Mesenchymal stem cell (in vitro differentiated cells and primary cell): ENCODE results near the gene CACNA1E.

Experiments used
- DNase-seq: peaks from one replicate; pipeline ENCODE4 v3.0.0-alpha.2; 2013
- H2AFZ ChIP-seq: one replicate; pipeline ENCODE4 v1.6.1; 2013; ENCODE audit warnings: low read depth, mild to moderate bottlenecking, control low read depth, inconsistent platforms, low read length, moderate library complexity
- H2AK5ac ChIP-seq: 2 replicates; pipeline ENCODE4 v1.6.1; 2013; ENCODE audit warnings: low read length, moderate library complexity, mild to moderate bottlenecking, inconsistent platforms; ENCODE audit not compliant: severe bottlenecking
- H2BK120ac ChIP-seq: one replicate; pipeline ENCODE4 v1.6.1; 2013; ENCODE audit warnings: low read depth, mild to moderate bottlenecking, inconsistent platforms, low read length, moderate library complexity
- H2BK12ac ChIP-seq, 2 experiments: one replicate each; pipeline ENCODE4 v1.6.1; 2013; ENCODE audit warnings: inconsistent platforms in 2 of 2, low read length in 2 of 2, mild to moderate bottlenecking in 2 of 2, moderate library complexity in 2 of 2, control low read depth in 1 of 2
- H2BK15ac ChIP-seq: one replicate; pipeline ENCODE4 v1.6.1; 2013; ENCODE audit warnings: mild to moderate bottlenecking, low read depth, inconsistent platforms; ENCODE audit not compliant: poor library complexity, severe bottlenecking
- H2BK5ac ChIP-seq: 2 replicates; pipeline ENCODE4 v1.6.1; 2013; ENCODE audit warnings: low read depth, mild to moderate bottlenecking, low read length, control low read depth, inconsistent platforms; ENCODE audit not compliant: poor library complexity, severe bottlenecking
- H3K14ac ChIP-seq, 2 experiments: one replicate each; pipeline ENCODE4 v1.6.1; 2013; ENCODE audit warnings: inconsistent platforms in 2 of 2, low read length in 2 of 2, control low read depth in 1 of 2, mild to moderate bottlenecking in 1 of 2, moderate library complexity in 1 of 2
- H3K18ac ChIP-seq, 2 experiments: one replicate each; pipeline ENCODE4 v1.6.1; 2013; ENCODE audit warnings: inconsistent platforms in 2 of 2, low read length in 2 of 2, control low read depth in 1 of 2, low read depth in 1 of 2, mild to moderate bottlenecking in 1 of 2
- H3K23ac ChIP-seq, 2 experiments: one replicate each; pipeline ENCODE4 v1.6.1; 2013; ENCODE audit warnings: inconsistent platforms in 2 of 2, low read length in 2 of 2, mild to moderate bottlenecking in 2 of 2, moderate library complexity in 2 of 2, control low read depth in 1 of 2
- H3K27ac ChIP-seq: 2 replicates; pipeline ENCODE4 v1.5.1; 2013; ENCODE audit warnings: mild to moderate bottlenecking, moderate library complexity, low read length, control low read depth, inconsistent platforms; ENCODE audit not compliant: poor library complexity, severe bottlenecking
- H3K27me3 ChIP-seq, 2 experiments: 2 replicates each; pipeline versions ENCODE4 v1.6.1 to v1.7.0; 2013; ENCODE audit warnings: low read length in 2 of 2, mild to moderate bottlenecking in 2 of 2, moderate library complexity in 2 of 2, control low read depth in 1 of 2, inconsistent platforms in 1 of 2; ENCODE audit not compliant: control insufficient read depth in 1 of 2, insufficient read depth in 1 of 2
- H3K36me3 ChIP-seq, 2 experiments: 2 replicates each; pipeline versions ENCODE4 v1.6.1 to v1.7.0; 2013; ENCODE audit warnings: low read length in 2 of 2, control low read depth in 1 of 2, inconsistent platforms in 1 of 2, low read depth in 1 of 2, mild to moderate bottlenecking in 1 of 2; ENCODE audit not compliant: insufficient read depth in 2 of 2, control insufficient read depth in 1 of 2
- H3K4ac ChIP-seq, 2 experiments: one replicate each; pipeline ENCODE4 v1.6.1; 2013; ENCODE audit warnings: inconsistent platforms in 2 of 2, low read length in 2 of 2, mild to moderate bottlenecking in 2 of 2, moderate library complexity in 2 of 2, control low read depth in 1 of 2, low read depth in 1 of 2
- H3K4me1 ChIP-seq: 2 replicates; pipeline ENCODE4 v1.6.1; 2013; ENCODE audit warnings: low read depth, low read length, control low read depth; ENCODE audit not compliant: control insufficient read depth, insufficient read depth
- H3K4me2 ChIP-seq: 2 replicates; pipeline ENCODE4 v1.6.1; 2013; ENCODE audit warnings: low read length, mild to moderate bottlenecking, inconsistent platforms; ENCODE audit not compliant: poor library complexity, severe bottlenecking
- H3K4me3 ChIP-seq, 2 experiments: 2 replicates each; pipeline versions ENCODE4 v1.5.1 to v1.7.0; 2013; ENCODE audit warnings: low read length in 2 of 2, mild to moderate bottlenecking in 2 of 2, control low read depth in 1 of 2, low read depth in 1 of 2; ENCODE audit not compliant: insufficient read depth in 1 of 2
- H3K79me1 ChIP-seq: replicated peaks from 2 replicates; pipeline ENCODE4 v1.6.1; 2013; ENCODE audit warnings: mild to moderate bottlenecking, control low read depth, low read length, inconsistent platforms; ENCODE audit not compliant: poor library complexity, severe bottlenecking
- H3K9ac ChIP-seq: 2 replicates; pipeline ENCODE4 v1.7.0; 2013; ENCODE audit warnings: mild to moderate bottlenecking, low read length, moderate library complexity
- H3K9me3 ChIP-seq: 2 replicates; pipeline ENCODE4 v1.7.0; 2013; ENCODE audit warnings: mild to moderate bottlenecking, low read length; ENCODE audit not compliant: control insufficient read depth
- H4K8ac ChIP-seq: one replicate; pipeline ENCODE4 v1.6.1; 2013; ENCODE audit warnings: inconsistent platforms, mild to moderate bottlenecking, low read length, moderate library complexity
- H4K91ac ChIP-seq: one replicate; pipeline ENCODE4 v1.6.1; 2013; ENCODE audit warnings: mild to moderate bottlenecking, low read length, inconsistent platforms
- WGBS: methylation state at CpG from one replicate; pipeline ENCODE4 v1.1.7; 2013; ENCODE audit warnings: mixed read lengths; 5-methylcytosine and 5-hydroxymethylcytosine counted together

Gene CACNA1E

DNA sequence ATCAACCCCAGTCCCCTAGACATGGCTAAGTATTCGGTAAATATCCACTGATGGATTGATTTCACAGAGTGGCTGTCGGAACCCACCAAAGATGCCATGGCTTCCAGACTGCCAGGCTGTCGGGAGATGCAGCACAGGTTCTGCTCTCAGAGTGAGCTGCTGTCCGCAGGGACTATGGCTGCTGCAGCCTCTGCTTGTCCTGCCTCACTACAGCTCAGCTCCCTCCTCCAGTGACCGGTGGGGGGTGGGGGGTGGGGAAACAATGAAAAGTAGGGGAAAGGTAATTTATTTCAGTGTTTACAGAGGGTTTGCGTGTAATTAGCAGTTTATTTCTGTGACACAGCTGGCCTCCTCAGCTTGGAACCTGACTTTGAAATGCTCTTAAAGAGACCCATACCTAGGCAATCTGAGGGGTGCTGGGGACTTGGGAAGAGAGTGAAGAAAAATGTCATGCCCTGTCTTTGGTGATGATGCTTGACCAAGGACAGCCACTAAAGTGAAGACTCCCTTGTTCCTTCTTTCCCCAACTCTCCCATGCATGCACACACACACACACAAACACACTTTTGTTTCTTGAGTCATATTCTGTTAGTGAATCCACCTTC, 109.0 kb downstream of the CACNA1E start:
- no peak overlapping the region for H2AK5ac ChIP-seq
- H3K4me3 ChIP-seq = no peak overlapping the region
- no peak overlapping the region for H2BK15ac ChIP-seq
- no peak overlapping the region for H3K18ac ChIP-seq
- H3K36me3 ChIP-seq = no peaks in the 10 kb centered on the region
- 55% methylated on average over 4 of the region's 6 CpGs for WGBS
- no peak overlapping the region for H3K4me2 ChIP-seq
- no peaks in the 10 kb centered on the region for H3K79me1 ChIP-seq
- H2BK12ac ChIP-seq = no peak overlapping the region
- H3K27ac ChIP-seq = no peak overlapping the region
- peaks cover 0 to 7% of the 10 kb centered on the region in 2 experiments for H3K27me3 ChIP-seq
- no peak overlapping the region for H3K23ac ChIP-seq
- no peaks in the 10 kb centered on the region for H3K4me1 ChIP-seq
- no peak overlapping the region for H2BK5ac ChIP-seq
- no peak overlapping the region for H3K4ac ChIP-seq
- no peak overlapping the region for H2AFZ ChIP-seq
- no peak overlapping the region for H2BK120ac ChIP-seq
- no peak overlapping the region for H4K91ac ChIP-seq
- no peak for DNase-seq
- no peak overlapping the region for H3K14ac ChIP-seq
- H3K9ac ChIP-seq = no peak overlapping the region
- H4K8ac ChIP-seq = no peak overlapping the region
- H3K9me3 ChIP-seq = no peaks in the 10 kb centered on the region

DNA sequence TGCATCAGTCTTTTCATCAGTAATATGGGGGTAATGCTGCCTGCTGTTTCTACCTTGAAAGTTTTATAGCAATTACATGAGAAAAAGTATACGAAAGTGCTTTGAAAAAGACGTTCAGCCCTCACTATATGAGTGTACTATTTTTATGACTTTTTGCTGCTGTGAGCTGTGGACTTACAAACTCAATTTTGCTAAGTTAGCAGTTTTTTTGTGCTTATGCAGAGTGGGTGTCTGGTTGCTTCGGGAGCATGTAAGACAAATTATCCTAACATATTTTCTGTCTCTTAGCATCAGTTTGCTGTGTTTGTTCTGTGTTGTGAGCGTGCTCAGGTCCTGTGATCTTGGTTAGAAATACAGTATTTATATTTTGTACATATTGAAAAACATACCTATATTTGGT, 109.7 kb downstream of the CACNA1E start:
- H3K14ac ChIP-seq = no peak overlapping the region
- H2BK12ac ChIP-seq = no peak overlapping the region
- no peak overlapping the region for H3K4me3 ChIP-seq
- H4K8ac ChIP-seq = no peak overlapping the region
- 43% methylated on average over 2 of the region's 4 CpGs for WGBS
- no peak overlapping the region for H3K4ac ChIP-seq
- H3K36me3 ChIP-seq = no peaks in the 10 kb centered on the region
- H2BK15ac ChIP-seq = no peak overlapping the region
- no peak overlapping the region for H3K23ac ChIP-seq
- H2AFZ ChIP-seq = no peak overlapping the region
- H2AK5ac ChIP-seq = no peak overlapping the region
- no peak overlapping the region for H2BK120ac ChIP-seq
- no peak overlapping the region for H3K9ac ChIP-seq
- no peak overlapping the region for H2BK5ac ChIP-seq
- peaks cover 0 to 7% of the 10 kb centered on the region in 2 experiments for H3K27me3 ChIP-seq
- H3K4me2 ChIP-seq = no peak overlapping the region
- no peak overlapping the region for H3K18ac ChIP-seq
- H3K4me1 ChIP-seq = no peaks in the 10 kb centered on the region
- no peaks in the 10 kb centered on the region for H3K9me3 ChIP-seq
- no peak overlapping the region for H4K91ac ChIP-seq
- DNase-seq = no peak
- no peaks in the 10 kb centered on the region for H3K79me1 ChIP-seq
- H3K27ac ChIP-seq = no peak overlapping the region

GRCh38 chr1:181594553-181594952, 111.2 kb downstream of the CACNA1E start:
- 89% methylated on average over 3 of the region's 5 CpGs for WGBS

DNA sequence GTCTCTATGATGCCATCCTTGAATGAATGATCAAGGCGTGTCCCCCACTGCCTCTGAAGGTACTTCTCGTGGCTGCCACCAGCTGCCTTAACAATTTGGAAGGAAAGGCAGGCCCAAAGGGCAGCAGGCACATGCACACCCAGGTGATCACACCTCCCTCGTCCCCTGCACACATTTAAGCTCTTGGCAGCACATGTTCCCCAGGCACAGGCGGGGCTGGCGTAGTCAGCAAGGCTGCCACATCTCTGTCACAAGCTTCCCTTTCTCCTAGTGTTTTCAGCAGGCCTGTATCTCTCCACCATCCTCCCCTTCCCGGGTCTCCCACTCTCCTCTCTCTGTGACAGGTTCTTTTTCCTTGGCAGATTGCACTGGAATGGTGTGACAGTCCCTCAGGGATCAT, 111.9 kb downstream of the CACNA1E start:
- H3K9me3 ChIP-seq = no peaks in the 10 kb centered on the region
- no peaks in the 10 kb centered on the region for H3K4me1 ChIP-seq
- no peaks in the 10 kb centered on the region for H3K79me1 ChIP-seq
- peaks cover 0 to 7% of the 10 kb centered on the region in 2 experiments for H3K27me3 ChIP-seq
- H3K27ac ChIP-seq = no peak overlapping the region
- H3K14ac ChIP-seq = no peak overlapping the region
- H3K18ac ChIP-seq = no peak overlapping the region
- no peak for DNase-seq
- no peak overlapping the region for H2BK15ac ChIP-seq
- H4K8ac ChIP-seq = no peak overlapping the region
- no peak overlapping the region for H3K23ac ChIP-seq
- no peak overlapping the region for H2AK5ac ChIP-seq
- H3K36me3 ChIP-seq = no peaks in the 10 kb centered on the region
- H3K4ac ChIP-seq = no peak overlapping the region
- H3K4me2 ChIP-seq = no peak overlapping the region
- H4K91ac ChIP-seq = no peak overlapping the region
- H2BK5ac ChIP-seq = no peak overlapping the region
- 54% methylated on average over 6 of the region's 6 CpGs for WGBS
- no peak overlapping the region for H3K9ac ChIP-seq
- no peak overlapping the region for H3K4me3 ChIP-seq
- H2BK12ac ChIP-seq = no peak overlapping the region
- H2BK120ac ChIP-seq = no peak overlapping the region
- H2AFZ ChIP-seq = no peak overlapping the region

More at GRCh38 chr1:181594553-181594952, 111.2 kb downstream of the CACNA1E start:
- no peak overlapping the region for H2BK12ac ChIP-seq
- no peak overlapping the region for H3K14ac ChIP-seq
- H4K91ac ChIP-seq = no peak overlapping the region
- no peak overlapping the region for H2AFZ ChIP-seq
- H3K4me3 ChIP-seq = no peak overlapping the region
- no peak overlapping the region for H2BK15ac ChIP-seq
- no peak overlapping the region for H3K9ac ChIP-seq
- DNase-seq = no peak
- H2AK5ac ChIP-seq = no peak overlapping the region
- H2BK5ac ChIP-seq = no peak overlapping the region
- no peak overlapping the region for H3K23ac ChIP-seq
- H3K4ac ChIP-seq = no peak overlapping the region
- H3K4me1 ChIP-seq = no peaks in the 10 kb centered on the region
- no peaks in the 10 kb centered on the region for H3K79me1 ChIP-seq
- H3K27me3 ChIP-seq = peaks cover 0 to 7% of the 10 kb centered on the region in 2 experiments
- H3K36me3 ChIP-seq = no peaks in the 10 kb centered on the region
- no peaks in the 10 kb centered on the region for H3K9me3 ChIP-seq
- no peak overlapping the region for H3K4me2 ChIP-seq
- H3K27ac ChIP-seq = no peak overlapping the region
- H2BK120ac ChIP-seq = no peak overlapping the region
- no peak overlapping the region for H3K18ac ChIP-seq
- H4K8ac ChIP-seq = no peak overlapping the region
